Lower leg skin (tissue), 3 donors: Measurements from ENCODE around the gene EPHA6.

Experiments
- POLR2A ChIP-seq, 2 donors: fragments of 450-650 bp; IDR thresholded peaks; one replicate each; pipeline ENCODE4 v1.6.1; 2016 to 2017; ENCODE audit warnings: antibody characterized with exemption in 2 of 2, mild to moderate bottlenecking in 1 of 2, moderate library complexity in 1 of 2
- TF ChIP-seq, protein P1 (sequence below), 3 donors: fragments of 450-650 bp; IDR thresholded peaks; one replicate each; pipeline ENCODE4 v1.5.1; 2016; ENCODE audit warnings: antibody characterized with exemption in 3 of 3, mild to moderate bottlenecking in 3 of 3, moderate library complexity in 2 of 3

GRCh38 chr3:97656638-97657037 lies 842.2 kb downstream of the EPHA6 start:
- TF ChIP-seq, protein P1, sequence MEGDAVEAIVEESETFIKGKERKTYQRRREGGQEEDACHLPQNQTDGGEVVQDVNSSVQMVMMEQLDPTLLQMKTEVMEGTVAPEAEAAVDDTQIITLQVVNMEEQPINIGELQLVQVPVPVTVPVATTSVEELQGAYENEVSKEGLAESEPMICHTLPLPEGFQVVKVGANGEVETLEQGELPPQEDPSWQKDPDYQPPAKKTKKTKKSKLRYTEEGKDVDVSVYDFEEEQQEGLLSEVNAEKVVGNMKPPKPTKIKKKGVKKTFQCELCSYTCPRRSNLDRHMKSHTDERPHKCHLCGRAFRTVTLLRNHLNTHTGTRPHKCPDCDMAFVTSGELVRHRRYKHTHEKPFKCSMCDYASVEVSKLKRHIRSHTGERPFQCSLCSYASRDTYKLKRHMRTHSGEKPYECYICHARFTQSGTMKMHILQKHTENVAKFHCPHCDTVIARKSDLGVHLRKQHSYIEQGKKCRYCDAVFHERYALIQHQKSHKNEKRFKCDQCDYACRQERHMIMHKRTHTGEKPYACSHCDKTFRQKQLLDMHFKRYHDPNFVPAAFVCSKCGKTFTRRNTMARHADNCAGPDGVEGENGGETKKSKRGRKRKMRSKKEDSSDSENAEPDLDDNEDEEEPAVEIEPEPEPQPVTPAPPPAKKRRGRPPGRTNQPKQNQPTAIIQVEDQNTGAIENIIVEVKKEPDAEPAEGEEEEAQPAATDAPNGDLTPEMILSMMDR (IDR thresholded peaks at IDR 0.05) = no peak
- TF ChIP-seq POLR2A (IDR thresholded peaks at IDR 0.05) = no peak
